ENCODE data around the gene RAD23A.
"Not testable (repeated sequence)": the region's sequence is repeated elsewhere in the genome, so short reads cannot be mapped to it uniquely, and the experiment has no call there.

DNA sequence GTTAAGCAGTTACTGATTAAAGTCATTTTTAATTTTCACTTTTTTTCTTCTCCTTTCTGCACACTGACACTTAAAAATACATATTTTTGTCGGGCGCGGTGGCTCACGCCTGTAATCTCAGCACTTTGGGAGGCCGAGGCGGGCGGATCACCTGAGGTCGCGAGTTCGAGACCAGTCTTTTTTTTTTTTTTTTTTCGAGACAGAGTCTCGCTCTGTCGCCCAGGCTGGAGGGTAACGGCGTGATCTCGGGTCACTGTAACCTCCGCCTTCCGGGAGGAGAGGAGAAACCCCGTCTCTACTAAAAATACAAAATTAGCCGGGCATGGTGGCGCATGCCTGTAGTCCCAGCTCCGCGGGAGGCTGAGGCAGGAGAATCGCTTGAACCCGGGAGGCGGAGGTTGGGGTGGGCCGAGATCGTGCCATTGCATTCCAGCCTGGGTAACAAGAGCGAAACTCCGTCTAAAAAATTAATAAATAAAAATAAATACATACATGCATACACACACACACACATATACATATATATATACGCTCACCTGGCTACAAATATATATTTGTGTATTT is 11.8 kb downstream of the RAD23A start:
- not testable (repeated sequence) for TF ChIP-seq POLR2A (IDR thresholded peaks at IDR 0.05; ENCODE audit: low read length); GATA1 (IDR thresholded peaks at IDR 0.05; ENCODE audit: low read depth, low read length)
